Measurements from ENCODE around the gene RANBP10.

DNA sequence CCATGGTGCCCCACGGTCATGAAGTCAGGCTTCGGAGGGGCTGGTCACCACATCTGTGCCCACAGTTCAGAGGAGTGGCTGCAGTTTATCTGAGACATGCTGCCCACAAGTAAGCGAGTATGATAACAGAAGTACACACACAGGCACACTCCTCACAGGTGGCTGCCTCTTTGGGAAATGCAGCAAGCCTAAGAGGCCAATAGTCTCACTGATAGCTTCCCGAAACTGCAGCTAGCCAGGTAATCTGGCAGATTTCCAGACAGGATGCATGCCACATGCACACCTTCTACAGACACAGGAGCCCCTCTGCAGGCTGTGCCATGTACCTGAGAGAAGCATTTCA, 74.6 kb downstream of the RANBP10 start:
- TF ChIP-seq, protein P1, sequence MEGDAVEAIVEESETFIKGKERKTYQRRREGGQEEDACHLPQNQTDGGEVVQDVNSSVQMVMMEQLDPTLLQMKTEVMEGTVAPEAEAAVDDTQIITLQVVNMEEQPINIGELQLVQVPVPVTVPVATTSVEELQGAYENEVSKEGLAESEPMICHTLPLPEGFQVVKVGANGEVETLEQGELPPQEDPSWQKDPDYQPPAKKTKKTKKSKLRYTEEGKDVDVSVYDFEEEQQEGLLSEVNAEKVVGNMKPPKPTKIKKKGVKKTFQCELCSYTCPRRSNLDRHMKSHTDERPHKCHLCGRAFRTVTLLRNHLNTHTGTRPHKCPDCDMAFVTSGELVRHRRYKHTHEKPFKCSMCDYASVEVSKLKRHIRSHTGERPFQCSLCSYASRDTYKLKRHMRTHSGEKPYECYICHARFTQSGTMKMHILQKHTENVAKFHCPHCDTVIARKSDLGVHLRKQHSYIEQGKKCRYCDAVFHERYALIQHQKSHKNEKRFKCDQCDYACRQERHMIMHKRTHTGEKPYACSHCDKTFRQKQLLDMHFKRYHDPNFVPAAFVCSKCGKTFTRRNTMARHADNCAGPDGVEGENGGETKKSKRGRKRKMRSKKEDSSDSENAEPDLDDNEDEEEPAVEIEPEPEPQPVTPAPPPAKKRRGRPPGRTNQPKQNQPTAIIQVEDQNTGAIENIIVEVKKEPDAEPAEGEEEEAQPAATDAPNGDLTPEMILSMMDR (conservative IDR thresholded peaks at IDR 0.05; ENCODE audit: low read length) = no peak
- no peak for TF ChIP-seq EZH2phosphoT487 (IDR thresholded peaks at IDR 0.05; ENCODE audit: borderline replicate concordance, low read depth, low read length)
